Transverse colon (tissue), 4 donors: ENCODE results near the gene BRD3OS. TPM values are rescaled to one million over a fixed set of nuclear protein-coding genes. Genes with fewer than 3 reads are reported as not detected.

Experiments
- DNase-seq: peaks from one replicate; pipeline ENCODE4 v3.0.0-alpha.2; 2019
- H3K27ac ChIP-seq, 4 donors: fragments of 200-600 bp; sonication (generic); 2 replicates each; pipeline ENCODE4 v1.5.1; 2016 to 2018; ENCODE audit warnings: inconsistent platforms in 4 of 4
- H3K27me3 ChIP-seq: fragments of 200-600 bp; sonication (generic); 2 replicates; pipeline ENCODE4 v1.5.1; 2017; ENCODE audit warnings: inconsistent platforms
- H3K36me3 ChIP-seq, 4 donors: fragments of 200-600 bp; sonication (generic); 2 replicates each; pipeline ENCODE4 v1.5.1; 2017 to 2019; ENCODE audit warnings: inconsistent platforms in 4 of 4
- H3K4me1 ChIP-seq, 4 donors: fragments of 200-600 bp; sonication (generic); 2 replicates each; pipeline ENCODE4 v1.5.1; 2017 to 2020; ENCODE audit warnings: inconsistent platforms in 4 of 4
- H3K4me3 ChIP-seq, 4 donors: fragments of 200-600 bp; sonication (generic); 1 replicate in 1 of 4; 2 replicates in 3 of 4; pipeline versions ENCODE4 v1.5.1 to v1.6.1; 2017 to 2019; ENCODE audit warnings: inconsistent platforms in 4 of 4
- H3K9me3 ChIP-seq, 2 donors: fragments of 200-600 bp; sonication (generic); 2 replicates each; pipeline ENCODE4 v1.5.1; 2017 to 2019; ENCODE audit warnings: inconsistent platforms in 2 of 2
- CTCF ChIP-seq, 5 experiments: fragments of 200-600 bp in 3 of 5; fragments of 450-650 bp in 2 of 5; sonication (generic) in 3 of 5; IDR thresholded peaks; 1 replicate in 2 of 5; 2 replicates in 3 of 5; pipeline ENCODE4 v1.5.1; 2016 to 2017; ENCODE audit warnings: antibody characterized with exemption in 5 of 5, inconsistent platforms in 3 of 5, mild to moderate bottlenecking in 2 of 5, moderate library complexity in 1 of 5
- EP300 ChIP-seq: sonication (generic); formaldehyde crosslinking; IDR thresholded peaks from one replicate; pipeline ENCODE4 v1.6.1; 2017; ENCODE audit warnings: antibody characterized with exemption, low read depth
- POLR2A ChIP-seq: fragments of 450-650 bp; IDR thresholded peaks from one replicate; pipeline ENCODE4 v1.6.1; 2016; ENCODE audit warnings: antibody characterized with exemption, mild to moderate bottlenecking, moderate library complexity
- POLR2AphosphoS5 ChIP-seq, 3 donors: sonication (generic); formaldehyde crosslinking; IDR thresholded peaks; one replicate each; pipeline ENCODE4 v1.6.1; 2016; ENCODE audit warnings: antibody characterized with exemption in 3 of 3
- WGBS, 2 donors: methylation state at CpG; one replicate each; pipeline ENCODE4 v1.1.5; 2018; ENCODE audit warnings: low coverage in 1 of 2; 5-methylcytosine and 5-hydroxymethylcytosine counted together
- in situ Hi-C, 4 donors: fragments of 200-750 bp; cut with MboI; loops; one replicate each; pipeline versions ENCODE4 v1.15.0 to v1.15.1; 2017; ENCODE audit warnings: low sequenced_read_pairs in 3 of 4, low pct_ligation_motif_present in 1 of 4, low pct_unique_long_range_greater_than_20kb in 1 of 4
- intact Hi-C: fragments of 100-400 bp; cut with DNase I; formaldehyde crosslinking; loops from one replicate; pipeline ENCODE4 v1.15.1; 2023; ENCODE audit warnings: low total_unique reads
- total RNA-seq, 4 donors: library from RNA; depleted of rRNA; stranded (reverse); fragments of >200 nt; gene quantifications; one replicate each; pipeline ENCODE4 v1.1.0, GENCODE V29; 2016

The BRD3OS gene
- total RNA-seq, 4 donors from 2014 or later, result 3.2 to 6.6 (median 4.4) TPM

GRCh38 chr9:134047868-134048581, 22.7 kb downstream of the BRD3OS start:
- peaks cover 0 to 27% (median 14%) of the 10 kb centered on the region in 4 donors for H3K36me3 ChIP-seq
- in situ Hi-C loops (no loop called here), intact Hi-C loops (no loop called here)
- WGBS, 2 donors, result 95% methylated on average over 51 of the region's 53 CpGs; no CpG with 5 or more reads in 1 of the 2 donors
- no peaks in the 10 kb centered on the region for H3K9me3 ChIP-seq
- TF ChIP-seq POLR2A (no peak), CTCF (IDR thresholded peaks at IDR 0.05) (no peak), POLR2AphosphoS5 (IDR thresholded peaks at IDR 0.05) (no peak), EP300 (no peak)
- peaks cover 0 to 13% (median 3%) of the 10 kb centered on the region in 4 donors for H3K4me1 ChIP-seq
- no peak for DNase-seq
- no peaks in the 10 kb centered on the region for H3K27me3 ChIP-seq
- no peak overlapping the region for H3K27ac ChIP-seq
- no peak overlapping the region for H3K4me3 ChIP-seq

DNA sequence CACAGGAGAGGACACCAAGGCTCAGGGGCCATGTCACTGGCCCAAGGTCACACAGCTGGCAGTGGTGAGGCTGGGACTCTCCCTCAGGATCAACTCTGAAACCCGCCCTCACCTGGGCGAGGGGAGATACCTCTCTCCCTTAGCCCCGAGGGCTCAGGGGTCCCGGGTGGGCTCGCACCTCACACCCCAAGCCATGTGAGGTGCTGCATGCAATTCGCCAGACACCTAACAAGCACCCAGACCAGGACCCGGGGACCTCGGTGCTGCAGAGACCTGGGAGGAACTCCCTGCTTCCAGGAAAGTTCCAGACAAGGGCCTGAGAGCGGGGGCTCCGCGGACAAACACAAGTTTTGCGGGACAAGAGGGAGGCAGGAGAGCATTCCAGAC, 23.3 kb downstream of the BRD3OS start:
- peaks cover 0 to 27% (median 14%) of the 10 kb centered on the region in 4 donors for H3K36me3 ChIP-seq
- H3K9me3 ChIP-seq, result no peaks in the 10 kb centered on the region
- H3K4me1 ChIP-seq, result peaks cover 0 to 13% (median 3%) of the 10 kb centered on the region in 4 donors
- TF ChIP-seq CTCF (IDR thresholded peaks at IDR 0.05) (no peak), EP300 (no peak), POLR2AphosphoS5 (IDR thresholded peaks at IDR 0.05) (no peak), POLR2A (no peak)
- in situ Hi-C loops, result no loop called here
- DNase-seq, result no peak
- H3K27ac ChIP-seq, result no peak overlapping the region
- WGBS, 2 donors, result 93 to 100% methylated on average over 1 to 12 of the region's 12 CpGs
- H3K27me3 ChIP-seq, result no peaks in the 10 kb centered on the region
- H3K4me3 ChIP-seq, result no peak overlapping the region
- intact Hi-C loops, result no loop called here

DNA sequence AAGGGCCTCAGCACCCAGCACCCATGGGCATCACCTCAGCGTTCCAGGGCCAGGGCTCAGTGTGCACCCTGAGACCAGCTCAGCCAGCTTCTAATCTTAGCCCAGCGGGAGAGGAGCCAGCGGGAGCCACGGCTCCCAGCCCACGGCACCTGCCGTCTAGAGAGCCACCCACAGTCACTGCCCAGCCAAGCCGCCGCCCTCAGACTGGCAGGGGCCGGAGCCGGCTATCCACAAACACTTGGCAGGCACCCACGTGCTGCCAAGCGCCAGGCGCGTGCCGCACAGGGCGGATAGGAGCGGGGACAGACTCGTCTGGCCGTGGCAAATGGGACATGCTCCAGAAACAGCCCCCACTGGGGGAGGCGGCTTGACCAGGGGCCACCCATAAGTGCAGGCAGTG, 24.0 kb downstream of the BRD3OS start:
- WGBS, 2 donors, result 69% methylated on average over 13 of the region's 20 CpGs; no CpG with 5 or more reads in 1 of the 2 donors
- TF ChIP-seq CTCF (IDR thresholded peaks at IDR 0.05) (no peak), POLR2AphosphoS5 (IDR thresholded peaks at IDR 0.05) (no peak), POLR2A (no peak), EP300 (no peak)
- no peak overlapping the region for H3K4me3 ChIP-seq
- peaks cover 0 to 27% (median 14%) of the 10 kb centered on the region in 4 donors for H3K36me3 ChIP-seq
- H3K9me3 ChIP-seq, result no peaks in the 10 kb centered on the region
- H3K27me3 ChIP-seq, result no peaks in the 10 kb centered on the region
- H3K4me1 ChIP-seq, result peaks cover 0 to 13% (median 3%) of the 10 kb centered on the region in 4 donors
- no peak for DNase-seq
- H3K27ac ChIP-seq, result no peak overlapping the region
- in situ Hi-C loops, result no loop called here
- intact Hi-C loops, result no loop called here

GRCh38 chr9:134049772-134050588, 24.7 kb downstream of the BRD3OS start:
- no peaks in the 10 kb centered on the region for H3K27me3 ChIP-seq
- H3K36me3 ChIP-seq, result peaks cover 0 to 25% (median 14%) of the 10 kb centered on the region in 4 donors
- peak overlapping the region in 1 of 4 donors; percentile 34 for H3K27ac ChIP-seq
- no peak overlapping the region for H3K4me3 ChIP-seq
- H3K4me1 ChIP-seq, result peaks cover 0 to 15% (median 4%) of the 10 kb centered on the region in 4 donors
- no peaks in the 10 kb centered on the region for H3K9me3 ChIP-seq
- DNase-seq, result peak; percentile 35
- 80 to 100% methylated on average over 4 to 28 of the region's 28 CpGs for WGBS, 2 donors
- in situ Hi-C loops, result no loop called here
- no peak for TF ChIP-seq POLR2A
- TF ChIP-seq EP300, result no peak
- intact Hi-C loops, result no loop called here
